Activated gamma-delta T cell treated with Interleukin-2 at 50 U/mL for 16 hours (primary cell): ENCODE measurements around the gene FHL1.
"Not testable (repeated sequence)": the region's sequence is repeated elsewhere in the genome, so short reads cannot be mapped to it uniquely, and the experiment has no call there.

Source experiments
- DNase-seq: peaks from one replicate; pipeline ENCODE4 v3.0.0-alpha.2; 2020

Gene FHL1

DNA sequence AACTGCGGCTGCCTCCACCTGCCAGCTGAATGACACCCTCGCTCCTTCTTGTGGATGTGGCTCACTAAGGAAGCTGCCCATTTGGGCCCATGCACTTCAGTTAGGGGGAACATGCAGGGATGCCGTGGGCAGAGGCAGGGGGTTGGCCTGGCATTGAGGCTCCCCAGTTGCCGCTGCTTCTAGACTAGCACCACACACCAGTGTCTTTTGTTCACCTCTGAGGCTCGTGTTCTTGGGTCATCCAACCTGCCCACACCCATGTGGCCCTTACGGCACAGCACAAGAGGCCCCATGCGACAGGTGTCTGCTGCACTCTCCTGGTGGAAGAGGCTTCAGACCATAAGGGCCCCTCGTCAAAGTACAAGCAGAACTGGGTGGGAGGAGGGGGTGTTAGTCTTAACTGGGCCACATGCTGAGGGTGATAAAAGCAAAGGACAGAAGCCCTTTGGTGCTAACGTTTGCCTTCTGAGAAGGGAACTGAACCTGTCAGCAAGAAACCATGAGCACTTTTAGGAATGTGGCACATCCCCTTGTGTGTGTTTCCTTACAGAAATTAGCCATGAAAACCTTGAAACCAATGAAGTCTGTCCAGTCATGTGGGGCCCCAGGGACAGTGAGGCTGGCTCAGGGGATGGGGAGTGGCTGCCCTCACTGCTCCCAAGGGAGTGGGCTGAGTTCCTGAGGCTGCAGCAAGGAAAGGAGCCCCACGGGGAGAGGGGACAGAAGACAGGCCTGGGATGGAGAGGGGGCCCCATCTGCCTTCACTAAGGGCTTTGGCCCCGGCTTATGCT lies 64.6 kb downstream of the FHL1 start:
- DNase-seq, result no peak

DNA sequence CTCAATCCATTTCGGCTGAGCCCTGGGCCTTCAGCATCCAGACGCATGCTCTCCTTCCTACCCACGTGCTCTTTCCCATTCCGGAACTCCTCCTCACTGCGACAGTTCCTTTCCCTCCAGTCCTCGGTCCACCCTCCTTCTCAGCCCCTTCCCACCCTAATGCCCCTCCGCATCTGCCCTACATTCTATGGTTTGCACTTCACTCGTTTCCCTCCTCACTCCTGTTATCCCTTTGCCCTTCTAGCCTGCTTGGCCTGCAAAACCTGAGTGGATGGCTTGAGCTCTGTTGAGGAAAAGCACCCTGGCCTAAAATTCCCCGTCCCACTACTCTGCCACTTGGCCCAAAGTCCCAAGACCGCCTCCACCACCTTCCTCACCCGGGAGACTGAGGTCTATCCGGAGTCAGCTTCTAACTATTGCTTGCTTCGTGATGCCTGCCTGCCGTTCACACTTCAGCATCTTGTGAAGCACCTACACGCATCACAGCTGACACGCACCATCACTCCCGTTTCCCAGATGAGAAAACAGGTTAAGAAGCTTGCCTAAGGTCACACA lies 65.3 kb downstream of the FHL1 start:
- DNase-seq, result no peak

DNA sequence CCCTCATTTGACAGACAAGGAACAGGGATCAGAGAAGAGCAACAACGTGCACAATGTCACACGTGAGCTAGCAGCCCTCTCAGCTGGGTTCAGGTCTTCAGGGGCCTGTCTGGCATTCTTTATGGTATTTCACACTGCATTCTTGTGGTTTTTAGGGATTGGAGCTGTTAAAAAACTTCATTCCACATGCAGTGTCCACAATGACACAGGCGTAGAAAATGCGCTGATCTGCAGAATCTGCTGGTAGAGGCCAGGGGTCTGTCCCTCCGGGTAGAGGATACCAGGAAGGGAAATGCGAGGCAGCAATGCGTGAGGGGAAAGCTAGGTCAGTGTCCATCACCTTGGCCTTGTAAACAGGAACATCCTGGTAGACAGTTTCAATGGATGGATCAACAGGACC lies 67.2 kb downstream of the FHL1 start:
- no peak for DNase-seq

DNA sequence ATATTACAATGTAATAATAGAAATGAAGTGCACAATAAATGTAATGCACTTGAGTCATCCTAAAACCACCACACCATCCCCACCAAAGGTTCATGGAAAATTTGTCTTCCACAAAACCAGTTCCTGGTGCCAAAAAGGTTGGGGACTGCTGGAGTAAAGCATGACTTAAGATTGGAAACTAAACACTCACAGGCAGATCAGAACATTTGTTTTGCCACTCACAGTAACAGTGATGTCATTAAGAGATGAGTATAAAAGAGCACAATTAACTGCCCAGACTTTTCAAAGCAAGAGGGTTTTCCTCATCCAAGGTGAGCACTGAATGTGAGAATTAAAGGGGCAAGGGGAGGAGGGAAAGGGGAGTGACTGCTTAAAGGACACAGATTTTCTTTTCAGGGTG lies 68.2 kb downstream of the FHL1 start:
- DNase-seq, result no peak

DNA sequence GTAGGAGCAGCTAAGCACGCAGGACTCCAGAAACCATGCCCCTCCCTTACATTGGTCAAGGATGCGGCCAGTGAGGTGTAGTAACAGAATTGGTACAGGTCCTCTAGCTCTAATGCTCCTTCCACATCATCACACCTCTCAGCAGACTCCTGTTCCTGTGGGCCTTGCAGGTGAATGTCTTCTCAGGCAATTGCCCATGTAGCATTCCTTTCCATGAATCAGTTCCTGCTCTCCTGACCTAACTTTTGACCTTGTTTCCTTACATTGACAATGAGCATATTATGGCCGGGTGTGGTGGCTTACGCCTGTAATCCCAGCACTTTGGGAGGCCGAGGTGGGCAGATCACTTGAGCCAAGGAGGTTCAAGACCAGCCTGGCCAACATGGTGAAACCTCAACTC lies 72.6 kb downstream of the FHL1 start:
- DNase-seq, result no peak

DNA sequence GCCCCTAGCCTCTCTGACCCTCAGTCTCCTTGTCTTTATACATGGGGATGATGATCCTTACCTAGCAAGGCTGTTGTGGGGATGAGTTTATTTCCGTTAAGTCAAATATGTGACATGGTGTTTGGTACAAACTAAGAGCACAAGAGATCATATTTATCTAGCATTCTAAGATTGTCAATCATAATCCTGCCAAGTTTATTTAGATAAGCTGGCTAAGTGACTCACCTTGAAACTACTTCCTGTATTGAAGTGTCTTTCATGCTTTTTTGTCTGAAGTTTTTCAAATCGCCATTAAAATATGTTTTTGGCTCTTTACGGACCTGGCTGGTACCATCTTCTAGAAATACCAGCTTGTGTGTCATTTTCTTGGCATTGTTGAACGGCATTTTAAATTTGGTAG lies 73.2 kb downstream of the FHL1 start:
- no peak for DNase-seq

DNA sequence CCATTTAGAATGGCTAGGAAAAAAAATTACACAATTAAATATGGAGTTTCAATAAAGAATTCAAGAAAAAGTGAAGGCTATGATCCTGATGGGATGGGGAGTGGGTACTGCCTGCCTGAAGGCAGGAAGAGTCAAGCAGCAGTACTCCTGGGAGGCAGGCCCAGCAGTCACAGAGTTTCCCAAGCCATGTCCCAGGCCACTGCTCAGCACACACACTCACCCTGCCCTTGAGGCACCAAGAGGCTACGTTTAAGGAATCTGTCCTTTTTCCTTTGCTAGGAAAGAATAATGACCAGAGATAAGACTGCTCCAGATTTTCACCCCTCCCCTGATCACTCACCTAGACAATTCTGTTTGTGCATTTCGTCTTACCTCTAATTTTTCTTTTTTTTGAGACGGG lies 73.6 kb downstream of the FHL1 start:
- no peak for DNase-seq

DNA sequence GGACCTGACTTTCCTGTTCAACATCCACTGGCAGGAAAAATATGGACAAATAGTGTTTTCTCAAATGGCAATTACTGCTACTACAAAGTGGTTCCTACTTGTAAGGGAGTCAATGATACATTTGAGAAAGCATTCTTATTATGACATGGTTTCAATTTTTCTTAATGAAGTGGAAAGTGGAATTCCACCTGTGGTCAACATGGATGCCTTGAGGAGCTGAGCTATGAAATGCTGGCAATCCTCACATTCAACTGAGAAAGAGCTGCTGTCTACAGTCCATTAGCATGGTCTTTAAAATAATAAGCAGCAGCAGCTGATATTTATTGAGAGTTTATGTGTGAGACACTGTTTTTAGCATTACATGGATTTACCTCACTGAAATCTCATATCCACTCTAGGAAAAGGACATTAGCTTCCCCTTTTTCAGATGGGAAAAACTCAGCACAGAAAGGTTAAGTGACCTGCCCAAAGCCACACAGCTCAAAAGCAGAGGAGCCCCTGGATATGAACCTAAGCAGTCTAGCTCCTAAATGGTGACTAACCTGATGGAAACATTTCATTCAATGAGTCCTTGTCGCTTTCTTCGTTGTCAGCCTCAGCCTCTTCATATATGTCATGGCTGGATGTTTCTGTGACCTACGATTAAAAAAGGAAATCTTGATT lies 74.6 kb downstream of the FHL1 start:
- DNase-seq, result no peak

DNA sequence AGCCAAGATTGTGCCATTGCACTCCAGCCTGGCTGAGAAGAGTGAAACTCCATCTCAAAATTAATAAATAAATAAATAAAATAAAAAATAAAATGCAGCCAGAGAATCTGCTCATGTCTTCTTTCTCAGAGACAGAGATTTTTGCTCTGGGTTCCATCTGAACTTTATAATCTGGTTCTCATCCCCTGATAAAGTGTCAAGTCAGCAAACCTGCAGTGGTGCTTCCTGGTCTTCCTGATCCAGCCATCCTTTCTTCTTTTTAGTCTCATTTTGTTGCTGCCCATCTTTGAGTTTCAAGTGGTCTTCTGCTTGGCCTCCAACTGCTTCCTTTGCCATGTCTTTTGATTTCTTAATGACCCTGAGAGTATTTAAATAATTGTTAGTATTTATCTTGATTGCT lies 79.7 kb downstream of the FHL1 start:
- DNase-seq, result no peak

DNA sequence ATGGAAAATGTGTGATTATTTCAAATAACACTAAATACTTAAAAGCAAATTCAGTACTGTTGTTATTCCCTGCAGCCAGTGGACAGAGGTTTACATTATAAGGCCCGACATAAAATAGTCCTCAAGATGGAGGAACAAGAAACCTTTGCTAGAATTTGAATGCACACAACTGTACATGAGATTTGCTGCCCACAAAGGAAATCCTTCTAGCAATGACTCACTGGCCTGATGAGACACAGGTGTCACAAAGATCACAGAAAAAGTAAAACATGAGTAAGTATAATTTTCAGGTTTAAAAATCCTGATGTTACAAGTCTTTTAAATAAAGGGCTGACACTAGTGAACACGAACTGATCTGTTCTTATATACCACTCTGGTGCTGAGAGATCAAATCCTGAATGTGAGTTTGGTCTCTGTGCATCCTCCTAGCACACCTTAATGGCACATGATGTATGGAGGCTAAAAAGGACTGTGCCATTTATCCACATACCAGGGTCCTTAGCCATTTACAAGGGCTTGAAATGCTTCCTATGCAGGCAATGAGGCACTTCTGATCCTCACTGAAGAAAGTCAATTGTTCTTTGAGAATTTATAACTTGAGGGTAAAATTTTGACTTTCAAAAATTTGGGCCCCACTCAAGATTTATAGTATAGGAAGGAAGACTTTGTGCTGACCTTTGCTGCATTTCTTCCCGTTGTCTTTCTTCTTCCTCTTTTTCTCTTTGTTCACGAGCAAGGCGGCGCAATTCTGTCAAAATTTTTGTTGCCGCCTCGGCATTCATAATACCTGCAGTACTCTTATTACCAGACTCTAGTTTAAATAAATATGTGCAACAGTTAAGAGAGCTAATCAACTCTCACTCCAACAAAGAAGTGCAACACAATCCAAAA lies 80.9 kb downstream of the FHL1 start:
- no peak for DNase-seq

DNA sequence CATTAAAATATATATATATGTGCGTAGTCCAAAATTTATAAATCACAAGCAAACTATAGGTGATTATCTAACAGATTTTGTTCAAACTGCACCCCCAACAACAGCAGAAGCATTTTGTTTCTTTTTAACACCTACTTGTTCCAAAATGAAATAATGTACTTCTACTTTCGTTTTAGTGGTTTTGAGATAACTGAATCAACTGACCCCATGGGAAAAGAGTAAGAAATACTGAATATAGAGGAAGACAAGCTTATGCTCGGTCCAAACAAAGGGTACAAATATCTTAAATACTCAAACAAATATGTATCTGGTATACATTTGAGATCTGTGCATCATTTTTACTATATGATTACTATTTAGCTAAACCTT lies 81.5 kb downstream of the FHL1 start:
- no peak for DNase-seq

DNA sequence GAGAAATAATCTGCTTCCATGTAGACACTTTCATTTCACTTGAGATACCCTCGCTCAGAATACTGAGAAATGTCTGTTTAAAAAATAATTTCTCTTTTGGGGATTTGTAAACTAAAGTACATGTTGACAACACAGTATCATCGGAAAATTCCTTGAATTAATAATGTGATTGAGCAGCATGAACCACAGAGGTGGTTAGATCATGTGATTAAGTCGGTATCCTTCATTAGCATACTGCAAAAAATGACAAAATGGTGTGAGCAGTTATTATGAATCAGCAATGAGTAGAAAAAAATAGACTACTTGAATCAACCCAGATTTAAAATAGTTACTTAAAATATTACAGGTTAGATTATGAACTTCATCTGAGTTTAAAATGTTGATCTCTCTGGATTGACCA lies 89.7 kb downstream of the FHL1 start:
- no peak for DNase-seq

DNA sequence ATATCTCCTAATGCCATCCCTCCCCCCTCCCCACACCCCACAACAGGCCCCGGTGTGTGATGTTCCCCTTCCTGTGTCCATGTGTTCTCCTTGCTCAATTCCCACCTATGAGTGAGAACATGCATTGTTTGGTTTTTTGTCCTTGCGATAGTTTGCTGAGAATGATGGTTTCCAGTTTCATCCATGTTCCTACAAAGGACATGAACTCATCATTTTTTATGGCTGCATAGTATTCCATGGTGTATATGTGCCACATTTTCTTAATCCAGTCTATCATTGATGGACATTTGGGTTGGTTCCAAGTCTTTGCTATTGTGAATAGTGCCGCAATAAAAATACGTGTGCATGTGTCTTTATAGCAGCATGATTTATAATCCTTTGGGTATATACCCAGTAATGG lies 90.5 kb downstream of the FHL1 start:
- not testable (repeated sequence) for DNase-seq

DNA sequence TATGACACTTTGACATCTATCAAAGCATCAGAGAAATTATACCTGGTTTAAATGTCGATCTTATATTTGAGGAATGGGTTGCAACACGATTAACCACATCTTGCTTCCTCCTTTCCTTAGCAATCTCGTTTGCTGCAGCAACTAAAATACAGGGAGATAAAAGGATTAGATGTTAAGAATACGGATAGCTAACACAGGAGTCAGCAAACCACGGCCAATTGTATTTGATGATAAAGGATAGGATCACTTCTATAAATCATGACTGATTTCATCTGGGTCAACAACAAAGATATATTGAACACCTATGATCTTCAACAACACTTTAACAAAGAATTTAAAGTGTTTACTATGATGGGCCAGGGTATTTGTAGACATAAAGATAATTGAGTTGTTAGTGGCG lies 98.9 kb downstream of the FHL1 start:
- DNase-seq, result no peak

DNA sequence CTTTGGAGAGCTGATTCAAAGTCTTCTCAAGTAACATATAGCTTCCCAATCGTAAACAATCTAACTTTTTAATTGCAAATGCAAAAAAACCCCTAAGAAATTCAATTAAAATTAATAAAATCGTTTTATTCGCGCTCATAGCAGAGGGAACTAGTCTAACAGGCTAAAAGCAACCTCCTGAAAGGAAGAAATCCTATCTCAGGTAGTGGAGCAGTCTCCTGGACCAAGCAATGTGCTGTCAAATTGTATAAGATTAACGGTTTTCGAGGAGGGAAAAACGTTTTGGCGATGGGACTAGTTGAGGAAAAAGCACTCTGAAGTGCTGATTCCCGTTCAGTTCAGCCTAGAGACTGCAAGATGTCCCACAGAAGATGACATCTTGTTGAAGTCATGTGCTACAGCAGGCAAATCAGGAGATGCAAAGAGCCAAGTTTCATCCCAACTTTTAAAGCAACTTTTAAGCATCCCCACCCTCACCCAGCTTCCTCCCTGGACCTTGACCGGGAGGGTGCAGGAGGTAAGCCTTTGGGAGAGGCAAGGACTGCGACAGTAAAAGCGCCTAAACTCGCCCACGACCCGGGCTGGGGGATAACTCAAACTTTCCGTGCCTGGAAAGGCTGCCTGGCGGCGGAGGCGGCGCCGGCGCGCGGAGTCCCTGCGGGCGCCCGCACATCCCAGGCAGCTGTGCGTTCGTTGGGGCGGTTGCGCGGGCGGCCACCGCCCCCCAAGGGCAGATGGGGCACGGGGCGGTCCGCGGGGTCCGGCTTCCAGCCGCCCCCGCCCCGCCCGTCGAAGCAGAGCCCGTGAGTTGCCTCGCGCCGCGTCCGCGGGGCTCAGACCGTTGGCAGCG lies 103.1 kb downstream of the FHL1 start:
- DNase-seq, result peak; percentile 6

DNA sequence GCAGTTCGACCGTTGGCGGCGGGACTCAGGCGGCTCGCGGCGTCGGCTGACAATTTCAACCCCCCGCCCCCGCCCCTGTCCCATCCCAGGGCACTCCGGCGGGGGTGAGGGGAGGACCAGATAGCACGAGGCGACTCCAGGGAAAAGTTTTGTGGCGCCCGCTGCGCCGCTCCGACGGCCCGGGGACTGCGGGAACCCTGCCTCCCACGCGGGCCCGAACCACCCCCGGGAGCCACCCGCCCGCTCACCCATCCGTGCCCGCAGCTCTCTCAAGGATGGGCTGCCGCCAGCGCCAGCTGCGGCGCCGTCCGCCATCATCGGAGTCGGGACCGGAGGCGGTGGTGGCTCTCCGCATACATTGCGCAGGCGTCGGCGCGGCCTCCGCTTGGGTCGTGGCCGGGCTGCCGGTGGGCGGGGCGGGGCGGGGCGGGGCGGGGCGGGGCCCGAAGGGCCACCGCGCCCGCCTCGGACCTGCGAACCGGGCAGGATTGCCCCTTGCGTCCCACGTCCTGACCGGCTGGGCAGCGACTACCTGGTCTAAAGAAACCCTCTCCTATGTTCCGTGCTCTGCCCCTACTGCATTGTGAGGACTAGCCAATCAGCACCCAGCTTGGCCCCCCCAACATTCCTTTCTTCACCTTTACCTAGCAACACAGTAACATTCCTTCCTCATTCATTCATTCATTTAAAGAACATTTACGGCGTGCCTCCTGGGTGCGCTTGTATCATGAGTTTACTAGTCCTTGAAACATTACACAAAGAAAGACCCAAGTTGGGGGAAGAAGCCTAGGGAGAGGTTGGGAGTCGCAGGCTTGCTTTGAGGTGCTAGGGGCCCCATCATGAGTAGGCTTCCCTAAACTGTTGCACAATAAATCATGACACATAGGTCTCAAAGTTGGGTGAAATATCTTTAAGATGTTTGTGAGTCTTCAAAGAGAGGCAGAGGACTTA lies 104.0 kb downstream of the FHL1 start, which contains the start of gene MAP7D3:
TSS of gene MAP7D3 (minus strand) at position 360 of the 951 bp plus-strand sequence. CDS start at position 318, 42 bp downstream.
- peak; percentile 57 for DNase-seq

DNA sequence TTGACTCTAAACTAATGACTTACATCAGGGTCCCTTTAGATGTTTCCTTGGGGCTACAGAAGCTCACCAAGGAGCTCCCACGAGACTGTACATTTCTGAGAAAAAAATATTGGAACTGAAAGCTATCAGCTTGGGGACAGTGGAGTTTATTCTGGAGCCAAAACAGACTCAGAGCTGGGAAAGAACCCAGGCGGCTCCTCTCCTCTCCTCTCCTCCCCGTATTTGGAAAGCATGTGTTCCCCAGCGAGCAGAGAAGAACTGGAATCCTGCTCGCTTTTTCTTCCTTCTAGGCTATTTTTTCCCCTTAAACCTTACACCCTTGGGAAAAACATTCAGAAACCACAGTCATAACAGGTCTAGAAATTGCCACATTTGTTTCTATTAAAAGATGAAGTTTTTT lies 108.2 kb downstream of the FHL1 start:
- no peak for DNase-seq

DNA sequence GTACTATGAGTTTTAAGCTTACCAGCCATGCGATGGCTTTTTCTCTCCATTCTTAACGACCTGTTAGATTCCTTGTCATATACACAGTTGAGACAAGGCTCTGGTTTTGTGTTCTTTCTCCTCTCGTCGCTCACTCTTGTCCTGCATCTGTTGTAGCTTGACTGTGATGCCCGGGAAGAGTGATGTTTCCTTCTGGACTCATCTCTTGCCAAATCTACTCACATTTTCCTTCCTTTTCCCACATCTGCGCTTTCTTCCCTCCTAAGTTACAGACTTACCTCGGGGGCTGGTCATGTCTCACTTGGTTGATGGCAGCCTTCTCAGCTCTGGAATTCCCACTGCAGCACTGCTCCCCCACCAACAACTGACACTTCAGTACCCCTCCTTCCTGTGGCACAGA lies 108.7 kb downstream of the FHL1 start:
- no peak for DNase-seq

DNA sequence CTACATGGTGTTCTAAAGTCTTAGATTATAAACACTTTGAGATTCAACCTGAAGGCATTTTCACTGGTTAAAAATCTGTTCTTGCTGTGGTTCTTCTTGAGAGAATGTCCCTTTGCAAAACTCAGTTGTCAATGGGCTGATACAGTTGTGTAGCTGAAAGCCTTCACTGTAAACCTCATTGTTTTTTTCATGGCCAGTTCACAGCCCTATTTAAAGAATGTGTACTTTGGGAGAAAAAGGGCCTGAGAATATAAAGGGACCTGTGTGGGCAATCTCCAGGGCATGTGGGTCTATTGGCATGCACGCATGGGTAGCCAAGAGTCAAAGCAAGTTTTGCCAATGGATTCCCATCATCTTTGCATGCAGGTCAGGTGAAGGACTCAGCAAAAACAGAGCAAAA lies 111.6 kb downstream of the FHL1 start:
- no peak for DNase-seq

DNA sequence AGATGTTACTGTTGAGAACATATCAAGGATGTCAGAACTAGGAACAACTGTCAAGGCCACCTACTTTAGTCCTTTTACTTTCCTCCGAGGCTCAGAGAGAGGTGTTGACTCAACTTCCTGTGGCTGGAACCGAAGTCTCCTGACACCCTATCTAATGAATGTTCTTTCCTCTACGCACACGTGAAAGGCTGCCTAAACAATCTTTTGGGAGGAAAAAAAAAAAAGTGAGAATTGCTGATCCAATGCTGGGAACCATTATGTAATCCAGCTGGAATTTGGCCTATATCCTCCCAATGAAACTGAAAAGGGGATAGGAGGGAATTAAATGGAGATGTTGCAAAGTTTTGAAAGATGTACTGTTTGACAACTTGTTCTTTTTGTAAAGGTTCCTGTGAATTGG lies 112.2 kb downstream of the FHL1 start:
- no peak for DNase-seq

DNA sequence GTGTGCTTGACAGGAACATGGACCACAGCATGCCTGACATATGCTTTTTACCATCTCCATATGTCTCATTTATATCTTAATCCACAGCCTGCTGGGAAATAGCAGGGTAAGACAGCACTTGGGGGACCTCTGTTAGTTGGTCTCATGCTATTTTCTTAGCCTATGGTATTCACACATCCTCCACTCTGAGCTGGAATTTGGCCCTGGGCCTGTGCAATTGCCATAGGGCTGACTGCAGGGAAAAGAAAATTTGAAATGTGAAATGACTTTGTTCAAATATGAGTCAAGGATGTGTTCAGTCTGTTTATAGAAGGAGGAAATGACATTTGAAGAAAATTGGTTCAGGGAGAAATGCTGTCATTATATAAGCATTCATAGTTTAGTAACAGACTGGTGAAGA lies 113.4 kb downstream of the FHL1 start:
- DNase-seq, result no peak
